IMR-90 (cell line): Measurements from ENCODE around the gene BCDIN3D.

Source experiments
- CEBPB ChIP-seq: IDR thresholded peaks from 2 replicates; pipeline ENCODE4 v1.6.1; 2012; ENCODE audit warnings: low read depth, low read length, improper control_type of control experiment
- CHD1 ChIP-seq: IDR thresholded peaks from 2 replicates; pipeline ENCODE4 v1.6.1; 2012; ENCODE audit warnings: low read depth, low read length, improper control_type of control experiment
- CTCF ChIP-seq: conservative IDR thresholded peaks from 2 replicates; pipeline ENCODE4 v1.5.1; 2012; ENCODE audit warnings: mild to moderate bottlenecking, low read depth, low read length, improper control_type of control experiment
- ELK1 ChIP-seq: fragments of 150-350 bp; IDR thresholded peaks from 2 replicates; pipeline ENCODE4 v1.6.1; 2016; ENCODE audit warnings: low read depth, mild to moderate bottlenecking, low read length, moderate library complexity, borderline replicate concordance
- MAZ ChIP-seq: IDR thresholded peaks from 2 replicates; pipeline ENCODE4 v1.6.1; 2012; ENCODE audit warnings: low read depth, mild to moderate bottlenecking, low read length, improper control_type of control experiment, moderate library complexity, borderline replicate concordance
- MXI1 ChIP-seq: IDR thresholded peaks from 2 replicates; pipeline ENCODE4 v1.6.1; 2012; ENCODE audit warnings: low read depth, mild to moderate bottlenecking, low read length, moderate library complexity, borderline replicate concordance
- POLR2A ChIP-seq: IDR thresholded peaks from 2 replicates; pipeline ENCODE4 v1.6.1; 2012; ENCODE audit warnings: mild to moderate bottlenecking, low read depth, low read length
- RAD21 ChIP-seq: IDR thresholded peaks from 2 replicates; pipeline ENCODE4 v1.6.1; 2012; ENCODE audit warnings: low read length, improper control_type of control experiment
- RCOR1 ChIP-seq: IDR thresholded peaks from 2 replicates; pipeline ENCODE4 v1.6.1; 2012; ENCODE audit warnings: mild to moderate bottlenecking, low read length, improper control_type of control experiment; ENCODE audit not compliant: insufficient replicate concordance
- RFX5 ChIP-seq: IDR thresholded peaks from 2 replicates; pipeline ENCODE4 v1.8.0; 2012; ENCODE audit warnings: low read depth, mild to moderate bottlenecking, low read length, moderate library complexity
- SMC3 ChIP-seq: fragments of 150-350 bp; IDR thresholded peaks from 2 replicates; pipeline ENCODE4 v1.6.1; 2016; ENCODE audit warnings: low read depth, mild to moderate bottlenecking, antibody characterized with exemption, low read length, moderate library complexity
- USF2 ChIP-seq: fragments of 150-350 bp; IDR thresholded peaks from 2 replicates; pipeline ENCODE4 v1.6.1; 2017; ENCODE audit warnings: mild to moderate bottlenecking, antibody characterized with exemption, low read length, low read depth

GRCh38 chr12:49882248-49882850, 39.4 kb upstream of the BCDIN3D start:
- TF ChIP-seq RFX5 (no peak), CTCF (no peak), POLR2A (no peak), USF2 (no peak), MAZ (no peak), MXI1 (no peak), CEBPB (no peak), RAD21 (no peak), ELK1 (no peak), SMC3 (no peak), RCOR1 (no peak), CHD1 (no peak)
